Kidney glomerular epithelial cell (primary cell): ENCODE measurements around the gene SPEF2.

Source experiments
- DNase-seq: peaks from one replicate; lab custom pipeline; 2025; lab: John Stamatoyannopoulos, UW

Gene SPEF2

GRCh38 chr5:35736280-35736679 lies 118.6 kb downstream of the SPEF2 start:
- DNase-seq, result no peak

- no peak for DNase-seq
Measured at GRCh38 chr5:35741126-35741716, 123.6 kb downstream of the SPEF2 start.

- DNase-seq, result no peak
Measured at GRCh38 chr5:35741971-35742370, 124.3 kb downstream of the SPEF2 start.

GRCh38 chr5:35743644-35744043 lies 126.0 kb downstream of the SPEF2 start:
- no peak for DNase-seq

GRCh38 chr5:35745193-35745592 lies 127.5 kb downstream of the SPEF2 start:
- DNase-seq, result no peak

- DNase-seq, result no peak
Measured at GRCh38 chr5:35745660-35746059, 128.0 kb downstream of the SPEF2 start.

- DNase-seq, result no peak
Measured at GRCh38 chr5:35752012-35752411, 134.3 kb downstream of the SPEF2 start.

DNA sequence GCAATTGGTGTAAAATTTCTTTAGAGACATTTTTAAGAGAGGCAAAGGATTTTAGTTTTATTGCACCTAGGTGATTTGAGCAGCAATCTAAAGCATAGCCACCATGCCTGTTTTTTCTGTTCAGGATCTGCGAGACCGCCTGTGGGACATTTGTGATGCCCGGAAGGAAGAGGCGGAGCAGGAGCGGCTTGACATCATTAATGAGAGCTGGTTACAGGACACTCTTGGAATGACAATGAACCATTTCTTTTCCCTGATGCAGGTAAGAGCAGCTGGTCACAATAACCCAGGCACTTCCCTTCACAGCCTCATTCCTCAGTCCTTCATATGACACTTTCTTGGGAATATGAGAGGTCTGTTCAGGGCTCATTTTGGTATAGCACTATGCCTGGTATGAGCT lies 135.8 kb downstream of the SPEF2 start:
- DNase-seq, result no peak

DNA sequence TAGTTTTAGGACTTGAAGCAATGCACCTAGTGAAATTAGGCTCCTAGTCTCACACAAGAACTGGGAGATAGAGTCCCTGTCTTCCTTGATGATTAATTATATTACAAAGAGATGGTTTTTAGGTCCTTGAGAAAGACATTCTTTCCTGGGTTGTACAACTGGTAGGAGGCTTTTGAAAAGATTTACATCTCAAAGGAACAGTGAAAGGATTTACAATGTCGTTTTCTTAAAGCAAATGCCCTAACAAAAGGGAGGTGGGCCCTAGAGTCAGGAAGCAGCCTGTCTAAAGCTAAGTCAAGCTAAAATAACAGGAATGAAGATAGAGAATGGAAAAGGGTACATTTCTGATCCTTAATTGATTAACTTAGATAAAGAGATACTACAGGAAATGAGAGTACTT lies 136.8 kb downstream of the SPEF2 start:
- DNase-seq, result no peak

- no peak for DNase-seq
Measured at GRCh38 chr5:35755966-35756365, 138.3 kb downstream of the SPEF2 start.

GRCh38 chr5:35758151-35758724 lies 140.6 kb downstream of the SPEF2 start:
- no peak for DNase-seq

GRCh38 chr5:35761541-35761940 lies 143.9 kb downstream of the SPEF2 start:
- DNase-seq, result no peak

GRCh38 chr5:35762368-35762767 lies 144.7 kb downstream of the SPEF2 start:
- DNase-seq, result no peak

GRCh38 chr5:35765921-35766320 lies 148.3 kb downstream of the SPEF2 start:
- no peak for DNase-seq

- no peak for DNase-seq
Measured at GRCh38 chr5:35771300-35771699, 153.6 kb downstream of the SPEF2 start.

DNA sequence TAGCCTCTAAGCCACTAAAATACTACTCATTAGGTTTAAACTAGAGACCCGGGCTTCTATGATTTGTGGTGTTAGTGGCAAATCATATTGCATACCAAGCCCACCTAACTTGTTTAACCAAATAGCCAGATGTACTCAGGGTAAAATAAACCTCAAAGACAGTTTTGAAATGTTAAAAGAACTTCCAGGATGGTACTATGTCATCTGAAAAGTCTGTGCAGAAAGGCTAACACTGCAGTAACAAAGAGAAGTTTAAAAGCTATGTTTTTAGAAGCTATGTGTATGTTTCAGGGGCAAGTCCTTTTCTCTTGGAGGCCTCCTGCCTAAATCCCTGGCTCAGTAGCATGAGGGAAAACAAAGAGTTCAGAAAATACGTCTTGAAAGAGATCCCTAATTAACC lies 154.2 kb downstream of the SPEF2 start:
- no peak for DNase-seq

DNA sequence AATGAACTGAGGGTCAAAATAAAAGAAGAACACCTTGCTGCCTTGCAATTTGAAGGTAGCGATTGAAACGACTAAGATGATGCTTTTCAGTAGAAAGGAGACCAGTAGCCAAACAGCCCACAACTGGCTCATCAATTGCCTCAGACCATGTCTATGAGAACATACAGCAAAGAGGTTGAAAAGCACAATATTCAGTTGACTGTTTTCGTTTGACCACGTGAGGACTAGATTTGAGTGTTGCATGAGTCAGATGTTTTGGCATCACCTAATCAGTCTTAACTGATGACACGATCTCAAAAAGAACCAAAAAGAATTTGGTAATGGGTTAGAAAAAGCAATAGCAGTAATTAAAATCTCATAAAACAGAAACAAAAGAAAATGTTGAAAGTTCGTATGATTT lies 156.3 kb downstream of the SPEF2 start:
- no peak for DNase-seq

- DNase-seq, result no peak
Measured at GRCh38 chr5:35776757-35777156, 159.1 kb downstream of the SPEF2 start.

DNA sequence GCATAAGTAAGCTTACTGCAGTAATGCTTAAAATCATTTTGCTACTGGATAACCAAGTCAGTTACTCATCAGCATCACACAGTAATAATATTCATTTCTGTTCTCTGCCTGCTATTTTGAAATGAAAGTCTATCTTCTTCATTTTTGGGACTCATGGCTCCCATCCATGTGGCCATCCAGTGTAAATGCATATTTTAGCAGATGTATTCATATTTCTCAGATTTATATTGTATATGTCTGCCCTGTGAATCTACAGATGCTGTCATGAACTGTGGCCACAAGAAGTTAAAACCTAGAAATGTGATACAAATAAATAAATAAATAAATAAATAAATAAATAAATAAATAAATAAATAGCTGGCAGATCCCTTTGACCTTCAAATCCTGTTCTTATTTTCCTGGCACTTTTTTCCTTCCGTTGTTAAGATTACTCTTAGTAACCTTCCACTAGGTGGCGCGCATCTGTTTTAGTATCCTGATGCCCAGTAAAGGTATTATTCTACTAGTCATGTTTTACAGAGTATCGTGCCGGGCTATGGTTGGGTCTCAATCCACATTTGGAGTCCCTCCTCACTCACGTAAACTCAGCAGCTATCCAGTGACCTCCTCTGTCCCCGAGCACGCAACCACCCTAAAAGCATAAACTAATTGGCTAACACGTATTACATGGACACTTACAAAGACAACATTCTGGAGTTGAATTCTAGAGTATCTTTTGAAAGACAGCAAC lies 159.9 kb downstream of the SPEF2 start:
- peak; percentile 70 for DNase-seq

- no peak for DNase-seq
Measured at GRCh38 chr5:35778259-35778769, 160.7 kb downstream of the SPEF2 start.

- no peak for DNase-seq
Measured at GRCh38 chr5:35780236-35780635, 162.6 kb downstream of the SPEF2 start.

GRCh38 chr5:35781181-35781790 lies 163.6 kb downstream of the SPEF2 start:
- no peak for DNase-seq

DNA sequence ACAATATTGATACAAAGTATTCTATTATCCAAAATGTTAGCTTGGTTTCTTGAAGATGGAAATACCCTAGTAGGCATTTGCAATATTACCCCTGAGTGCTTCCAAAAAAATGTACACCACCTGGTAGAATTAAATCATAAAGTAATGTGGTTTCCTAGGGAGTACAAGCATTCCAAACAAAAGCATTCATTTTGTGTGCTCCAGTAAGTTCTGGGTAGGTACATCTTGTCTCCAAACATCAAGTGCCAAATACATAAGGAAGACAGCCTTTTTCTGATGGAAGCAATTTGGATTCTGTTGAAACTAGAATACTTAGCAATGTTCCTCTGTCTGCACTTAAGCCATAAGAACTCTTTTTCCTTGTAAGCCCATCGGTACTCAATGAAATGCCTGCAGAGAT lies 165.9 kb downstream of the SPEF2 start:
- no peak for DNase-seq
